Measurements from ENCODE around the gene OR4C13.

GRCh38 chr11:49952091-49952490, at the start of gene OR4C13:
- no peak for TF ChIP-seq CTCF (IDR thresholded peaks at IDR 0.05)
- no peak for TF ChIP-seq ZNF512 (CRISPR knock-in tag; IDR thresholded peaks at IDR 0.05; ENCODE audit: borderline replicate concordance)
- no peak for TF ChIP-seq JUN (CRISPR knock-in tag; IDR thresholded peaks at IDR 0.05)
- TF ChIP-seq E2F5 (CRISPR knock-in tag; IDR thresholded peaks at IDR 0.05), result no peak
- TF ChIP-seq ATF3 (CRISPR knock-in tag; conservative IDR thresholded peaks at IDR 0.05), result no peak
- TF ChIP-seq ATF2 (CRISPR knock-in tag; IDR thresholded peaks at IDR 0.05; ENCODE audit: borderline replicate concordance, low read depth), result no peak
- no peak for TF ChIP-seq MAX (CRISPR knock-in tag; IDR thresholded peaks at IDR 0.05)
- TF ChIP-seq FOXJ3 (CRISPR knock-in tag; IDR thresholded peaks at IDR 0.05; ENCODE audit: borderline replicate concordance), result no peak
- no peak for TF ChIP-seq MXD4 (CRISPR knock-in tag; IDR thresholded peaks at IDR 0.05; ENCODE audit: borderline replicate concordance)
- TF ChIP-seq ESRRA (CRISPR knock-in tag; IDR thresholded peaks at IDR 0.05; ENCODE audit: borderline replicate concordance), result no peak
- TF ChIP-seq TP53 (CRISPR knock-in tag; IDR thresholded peaks at IDR 0.05), result no peak
- TF ChIP-seq STAT6 (CRISPR knock-in tag; conservative IDR thresholded peaks at IDR 0.05; ENCODE audit: low read depth), result no peak
- no peak for TF ChIP-seq ELF4 (CRISPR knock-in tag; IDR thresholded peaks at IDR 0.05; ENCODE audit: low read depth)
- TF ChIP-seq ATF1 (CRISPR knock-in tag; IDR thresholded peaks at IDR 0.05), result no peak
